Breast epithelium (tissue), 4 donors: Measurements from ENCODE around the gene DDX41. TPM values are rescaled to one million over a fixed set of nuclear protein-coding genes. Genes with fewer than 3 reads are reported as not detected.

Experiments
- DNase-seq, 2 donors: peaks; one replicate each; pipeline ENCODE4 v3.0.0-alpha.2; 2019; ENCODE audit warnings: low spot score in 2 of 2
- H3K27ac ChIP-seq, 2 donors: fragments of 200-600 bp; sonication (generic) in 1 of 2; one replicate each; pipeline ENCODE4 v1.5.1; 2016 to 2019; ENCODE audit warnings: mild to moderate bottlenecking in 1 of 2
- H3K27me3 ChIP-seq, 2 donors: fragments of 200-600 bp; sonication (generic) in 1 of 2; one replicate each; pipeline versions ENCODE4 v1.5.1 to v1.6.0; 2017 to 2019; ENCODE audit warnings: control low read depth in 1 of 2, mild to moderate bottlenecking in 1 of 2
- H3K36me3 ChIP-seq: fragments of 200-600 bp; one replicate; pipeline ENCODE4 v1.5.1; 2019
- H3K4me1 ChIP-seq, 2 donors: fragments of 200-600 bp; sonication (generic); one replicate each; pipeline ENCODE4 v1.5.1; 2016 to 2019; ENCODE audit warnings: control low read depth in 1 of 2
- H3K4me3 ChIP-seq, 3 donors: fragments of 200-600 bp; sonication (generic); 1 replicate in 2 of 3; 2 replicates in 1 of 3; pipeline ENCODE4 v1.5.1; 2016 to 2019; ENCODE audit warnings: mild to moderate bottlenecking in 3 of 3, moderate library complexity in 2 of 3
- H3K9me3 ChIP-seq, 2 donors: fragments of 200-600 bp; sonication (generic) in 1 of 2; one replicate each; pipeline ENCODE4 v1.5.1; 2016 to 2019; ENCODE audit warnings: control low read depth in 1 of 2
- CTCF ChIP-seq, 3 donors: fragments of 450-650 bp; IDR thresholded peaks; one replicate each; pipeline ENCODE4 v1.5.1; 2016 to 2017; ENCODE audit warnings: antibody characterized with exemption in 3 of 3, mild to moderate bottlenecking in 3 of 3, moderate library complexity in 3 of 3
- POLR2A ChIP-seq: fragments of 450-650 bp; IDR thresholded peaks from one replicate; pipeline ENCODE4 v1.6.1; 2016; ENCODE audit warnings: antibody characterized with exemption, mild to moderate bottlenecking, moderate library complexity
- POLR2AphosphoS5 ChIP-seq, 3 donors: sonication (generic); formaldehyde crosslinking; IDR thresholded peaks; one replicate each; pipeline ENCODE4 v1.6.1; 2017; ENCODE audit warnings: antibody characterized with exemption in 3 of 3
- intact Hi-C: fragments of 100-400 bp; cut with DNase I; formaldehyde crosslinking; loops from one replicate; pipeline ENCODE4 v1.15.1; 2023; ENCODE audit warnings: low total_unique reads
- total RNA-seq, 3 donors: library from RNA; depleted of rRNA; stranded (reverse); fragments of >200 nt; gene quantifications; one replicate each; pipeline ENCODE4 v1.1.0, GENCODE V29; 2016

DDX41 gene
- total RNA-seq, 3 donors from 2014 or later: 76.0 to 110 (median 103) TPM

DNA sequence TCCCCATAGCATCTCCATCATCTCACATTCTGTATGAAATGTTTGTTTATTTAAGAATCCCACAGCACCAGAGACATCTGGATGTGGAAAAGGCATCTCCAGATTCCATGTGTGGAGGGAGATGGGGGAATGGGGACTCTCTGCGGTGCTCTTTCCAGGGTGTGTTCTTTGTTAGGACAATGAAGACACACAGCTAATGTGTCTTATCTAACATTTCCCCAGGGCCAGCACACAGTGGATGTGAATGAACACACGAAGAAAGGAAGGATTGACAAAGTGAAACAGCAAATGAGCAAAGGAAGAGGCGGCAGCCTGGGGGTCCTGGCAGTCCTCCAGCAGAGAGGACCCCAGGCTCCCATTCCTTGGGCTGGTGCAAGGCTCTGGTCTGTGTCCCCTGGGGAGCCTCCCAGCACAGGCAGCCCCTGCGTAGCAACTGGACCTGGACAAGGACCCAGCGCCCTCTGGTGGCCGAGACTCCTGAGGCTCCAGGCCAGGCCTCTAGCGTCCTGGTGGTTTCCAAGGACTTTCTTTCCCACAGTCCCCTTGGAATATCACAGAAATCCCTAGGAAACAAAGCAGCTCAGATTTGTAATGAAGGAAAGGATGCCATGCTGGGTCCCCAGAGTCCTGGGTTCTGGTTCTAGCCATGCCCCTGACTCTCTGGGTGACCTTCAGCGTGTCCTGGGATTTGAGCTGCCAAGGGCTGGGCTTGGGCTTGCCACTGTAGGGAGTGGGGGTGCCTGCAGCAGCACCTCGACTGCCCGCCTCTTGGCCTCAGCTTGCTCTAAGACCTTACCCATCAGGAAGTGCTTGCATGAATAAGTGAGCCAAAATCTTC is 15.9 kb downstream of the DDX41 start:
- peak; percentile 78 to 86 for DNase-seq
- TF ChIP-seq CTCF (IDR thresholded peaks at IDR 0.05): peak; percentile 60 to 88 (median 87)
- TF ChIP-seq POLR2A: no peak
- Histone ChIP-seq H3K36me3 (no peaks in the 10 kb centered on the region), H3K4me3 (no peak overlapping the region), H3K27me3 (no peaks in the 10 kb centered on the region), H3K9me3 (no peaks in the 10 kb centered on the region), H3K4me1 (peaks cover 0 to 4% of the 10 kb centered on the region in 2 donors), H3K27ac (no peak overlapping the region)
- intact Hi-C loops: loop anchor here (5.0 kb wide), 1 partner anchor 99 kb away; the partner anchor contains the start of gene PFN3

GRCh38 chr5:177499842-177500241 is 16.9 kb downstream of the DDX41 start:
- H3K36me3 ChIP-seq: no peaks in the 10 kb centered on the region
- no peaks in the 10 kb centered on the region for H3K27me3 ChIP-seq
- peaks cover 0 to 5% of the 10 kb centered on the region in 2 donors for H3K4me1 ChIP-seq
- no peak overlapping the region for H3K27ac ChIP-seq
- TF ChIP-seq POLR2AphosphoS5 (IDR thresholded peaks at IDR 0.05) (no peak), CTCF (IDR thresholded peaks at IDR 0.05) (no peak), POLR2A (no peak)
- no peak for DNase-seq
- no peak overlapping the region for H3K4me3 ChIP-seq
- no peaks in the 10 kb centered on the region for H3K9me3 ChIP-seq
- intact Hi-C loops: loop anchor here (5.0 kb wide), 1 partner anchor 98 kb away; the partner anchor contains the start of gene PFN3

GRCh38 chr5:177498013-177498787 is 18.6 kb downstream of the DDX41 start:
- TF ChIP-seq CTCF (IDR thresholded peaks at IDR 0.05) (peak in 1 of 3 donors; percentile 3), POLR2A (no peak), POLR2AphosphoS5 (IDR thresholded peaks at IDR 0.05) (no peak)
- Histone ChIP-seq H3K9me3 (no peaks in the 10 kb centered on the region), H3K36me3 (no peaks in the 10 kb centered on the region), H3K27ac (peak overlapping the region; percentile 85 to 94), H3K4me3 (peak overlapping the region; percentile 67 to 75 (median 74)), H3K4me1 (peaks cover 0 to 13% of the 10 kb centered on the region in 2 donors), H3K27me3 (no peaks in the 10 kb centered on the region)
- no peak for DNase-seq
- intact Hi-C loops: no loop called here

- H3K9me3 ChIP-seq: no peaks in the 10 kb centered on the region
- H3K4me1 ChIP-seq: peaks cover 0 to 16% of the 10 kb centered on the region in 2 donors
- peak within 1 kb of the TSS; percentile 67 to 75 (median 74) for H3K4me3 ChIP-seq
- TF ChIP-seq POLR2AphosphoS5 (IDR thresholded peaks at IDR 0.05): peak; percentile 54 to 85 (median 70)
- TF ChIP-seq CTCF (IDR thresholded peaks at IDR 0.05): peak in 1 of 3 donors; percentile 4
- peak; percentile 37 for TF ChIP-seq POLR2A
- peak; percentile 93 to 95 for DNase-seq
- intact Hi-C loops: no loop called here
- peak within 1 kb of the TSS; percentile 85 to 94 for H3K27ac ChIP-seq
- H3K27me3 ChIP-seq: no peaks in the 10 kb centered on the region
- no peaks in the 10 kb centered on the region for H3K36me3 ChIP-seq
Observed at GRCh38 chr5:177497292-177498012, 19.3 kb downstream of the DDX41 start, which contains the start of gene PDLIM7. Gene PDLIM7, minus strand, starts transcription at chr5:177497604. Its CDS starts 1,092 bp downstream, at chr5:177496512.
